Measurements from ENCODE around the gene HERPUD1. TPM values are rescaled to one million over a fixed set of nuclear protein-coding genes. Genes with fewer than 3 reads are reported as not detected.
"Not testable (repeated sequence)": the region's sequence is repeated elsewhere in the genome, so short reads cannot be mapped to it uniquely, and the experiment has no call there.

HERPUD1 gene
- total RNA-seq, 2 experiments from 2014 or later = 217 to 227 TPM

- H3K4me3 ChIP-seq (ENCODE audit: low read length) = peak overlapping the region; percentile 99
- H3K27me3 ChIP-seq (ENCODE audit: control insufficient read depth in 1 of 2, insufficient read depth in 2 of 2, low read length in 2 of 2) = no peaks in the 10 kb centered on the region
- H3K27ac ChIP-seq (ENCODE audit: low read depth in 1 of 2, low read length in 2 of 2) = peak overlapping the region; percentile 81 to 85
- no peaks in the 10 kb centered on the region for H3K9me3 Mint-ChIP-seq
- ChIA-PET CTCF (interaction anchor here (0.8 kb wide), 1 partner anchor 66 kb away, joined by 3 read pairs; no protein-coding TSS in a partner anchor), POLR2A (interaction anchor here (0.6 to 4.5 kb wide), 9 partner anchors 9 to 253 kb away, joined by 3 to 51 read pairs (median 4); partner anchors contain the start of genes NLRC5, PSME3IP1 and RSPRY1)
- no peaks in the 10 kb centered on the region for H3K9me3 ChIP-seq (ENCODE audit: control insufficient read depth in 1 of 2, insufficient read depth in 1 of 2, low read length in 2 of 2)
- peak in 12 of 14 experiments; percentile 5 to 72 (median 28) for DNase-seq
- peaks cover 28% of the 10 kb centered on the region for H3K4me1 ChIP-seq (ENCODE audit: insufficient read depth, low read length)
- H3K36me3 Mint-ChIP-seq (ENCODE audit: low read depth) = peaks cover 59% of the 10 kb centered on the region
- ATAC-seq (ENCODE audit: poor library complexity) = no peak
- H3K36me3 ChIP-seq (ENCODE audit: insufficient read depth, low read length) = peaks cover 36% of the 10 kb centered on the region
- H3K4me3 Mint-ChIP-seq = peak overlapping the region; percentile 99
- peaks cover 48% of the 10 kb centered on the region for H3K4me1 Mint-ChIP-seq (ENCODE audit: low read depth)
- TF ChIP-seq CTCF (IDR thresholded peaks at IDR 0.05) = no peak
- H3K27ac Mint-ChIP-seq = peak overlapping the region; percentile 96
- intact Hi-C loops (cut with DNase I, micrococcal nuclease) = loop anchor here (2.0 to 10.0 kb wide), 8 partner anchors 56 to 802 kb away; partner anchors contain the start of genes SLC12A3 (in 2 of the 2), ARL2BP (in 1 of the 2), KATNB1 (in 1 of the 2) and NLRC5 (in 1 of the 2)
- no peaks in the 10 kb centered on the region for H3K27me3 Mint-ChIP-seq
Observed at GRCh38 chr16:56932721-56933619, 1.0 kb downstream of the HERPUD1 start.

GRCh38 chr16:56933828-56934598, 2.1 kb downstream of the HERPUD1 start:
- Mint-ChIP-seq H3K9me3 (no peaks in the 10 kb centered on the region), H3K4me3 (peak overlapping the region; percentile 99), H3K4me1 (ENCODE audit: low read depth) (peaks cover 58% of the 10 kb centered on the region), H3K36me3 (ENCODE audit: low read depth) (peaks cover 70% of the 10 kb centered on the region), H3K27me3 (no peaks in the 10 kb centered on the region), H3K27ac (peak overlapping the region; percentile 96)
- TF ChIP-seq CTCF (IDR thresholded peaks at IDR 0.05) = no peak
- DNase-seq = peak in 1 of 14 experiments; percentile 28
- intact Hi-C loops (cut with DNase I, micrococcal nuclease) = loop anchor here (2.0 to 10.0 kb wide), 8 partner anchors 55 to 801 kb away; partner anchors contain the start of genes SLC12A3 (in 2 of the 2), ARL2BP (in 1 of the 2), KATNB1 (in 1 of the 2) and NLRC5 (in 1 of the 2)
- H3K36me3 ChIP-seq (ENCODE audit: insufficient read depth, low read length) = peaks cover 44% of the 10 kb centered on the region
- no peaks in the 10 kb centered on the region for H3K9me3 ChIP-seq (ENCODE audit: control insufficient read depth in 1 of 2, insufficient read depth in 1 of 2, low read length in 2 of 2)
- ChIA-PET CTCF (interaction anchor here (0.8 kb wide), 1 partner anchor 67 kb away, joined by 3 read pairs; no protein-coding TSS in a partner anchor), POLR2A (interaction anchor here (0.6 to 4.5 kb wide), 6 partner anchors 10 to 159 kb away, joined by 3 to 51 read pairs (median 4); partner anchors contain the start of gene NLRC5)
- peaks cover 38% of the 10 kb centered on the region for H3K4me1 ChIP-seq (ENCODE audit: insufficient read depth, low read length)
- H3K4me3 ChIP-seq (ENCODE audit: low read length) = peak overlapping the region; percentile 99
- no peak for ATAC-seq (ENCODE audit: poor library complexity)
- no peak overlapping the region for H3K27ac ChIP-seq (ENCODE audit: low read depth in 1 of 2, low read length in 2 of 2)
- no peaks in the 10 kb centered on the region for H3K27me3 ChIP-seq (ENCODE audit: control insufficient read depth in 1 of 2, insufficient read depth in 2 of 2, low read length in 2 of 2)

- H3K9me3 Mint-ChIP-seq; H3K9me3 ChIP-seq (ENCODE audit: control insufficient read depth in 1 of 2, insufficient read depth in 1 of 2, low read length in 2 of 2); ATAC-seq (ENCODE audit: poor library complexity); H3K27me3 ChIP-seq (ENCODE audit: control insufficient read depth in 1 of 2, insufficient read depth in 2 of 2, low read length in 2 of 2); CTCF ChIA-PET; H3K27ac ChIP-seq (ENCODE audit: low read depth in 1 of 2, low read length in 2 of 2); H3K27me3 Mint-ChIP-seq; DNase-seq: not testable (repeated sequence)
- H3K4me1 ChIP-seq (ENCODE audit: insufficient read depth, low read length) = peaks cover 44% of the 10 kb centered on the region
- POLR2A ChIA-PET = interaction anchor here (4.2 to 4.5 kb wide), 2 partner anchors 10 to 54 kb away, joined by 31 to 51 read pairs; partner anchors contain the start of gene NLRC5
- Mint-ChIP-seq H3K36me3 (ENCODE audit: low read depth) (peaks cover 76% of the 10 kb centered on the region), H3K4me1 (ENCODE audit: low read depth) (peaks cover 65% of the 10 kb centered on the region), H3K4me3 (peak overlapping the region; percentile 99), H3K27ac (peak overlapping the region; percentile 96)
- intact Hi-C loops (cut with DNase I, micrococcal nuclease) = loop anchor here (5.0 to 10.0 kb wide), 7 partner anchors 58 to 800 kb away; partner anchors contain the start of genes SLC12A3 (in 2 of the 2), ARL2BP (in 1 of the 2), KATNB1 (in 1 of the 2) and POLR2C (in 1 of the 2)
- peak overlapping the region; percentile 99 for H3K4me3 ChIP-seq (ENCODE audit: low read length)
- peaks cover 50% of the 10 kb centered on the region for H3K36me3 ChIP-seq (ENCODE audit: insufficient read depth, low read length)
Observed at GRCh38 chr16:56934599-56935145, 2.7 kb downstream of the HERPUD1 start.

All from CD4-positive, alpha-beta T cell (primary cell).